GF-D8 (cell line): ENCODE results near the gene ERBB3.

Source experiments
- DNase-seq: peaks from one replicate; lab custom pipeline; 2025; lab: John Stamatoyannopoulos, UW

Gene ERBB3

DNA sequence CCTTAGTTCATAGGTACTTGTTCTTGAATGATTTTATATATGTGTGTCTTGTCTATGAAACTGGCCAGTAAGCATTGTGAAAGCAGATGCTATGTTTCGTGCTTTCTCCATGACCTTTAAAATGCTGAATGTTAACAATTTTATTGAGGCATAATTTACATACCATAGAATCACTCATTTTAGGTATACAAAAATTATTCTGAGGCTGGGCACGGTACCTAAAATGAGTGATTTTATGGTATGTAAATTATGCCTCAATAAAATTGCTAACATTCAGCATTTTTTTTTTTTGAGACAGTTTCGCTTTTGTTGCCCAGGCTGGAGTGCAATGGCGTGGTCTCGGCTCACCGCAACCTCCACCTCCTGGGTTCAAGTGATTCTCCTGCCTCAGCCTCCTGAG is 54.9 kb downstream of the ERBB3 start:
- DNase-seq, result no peak

DNA sequence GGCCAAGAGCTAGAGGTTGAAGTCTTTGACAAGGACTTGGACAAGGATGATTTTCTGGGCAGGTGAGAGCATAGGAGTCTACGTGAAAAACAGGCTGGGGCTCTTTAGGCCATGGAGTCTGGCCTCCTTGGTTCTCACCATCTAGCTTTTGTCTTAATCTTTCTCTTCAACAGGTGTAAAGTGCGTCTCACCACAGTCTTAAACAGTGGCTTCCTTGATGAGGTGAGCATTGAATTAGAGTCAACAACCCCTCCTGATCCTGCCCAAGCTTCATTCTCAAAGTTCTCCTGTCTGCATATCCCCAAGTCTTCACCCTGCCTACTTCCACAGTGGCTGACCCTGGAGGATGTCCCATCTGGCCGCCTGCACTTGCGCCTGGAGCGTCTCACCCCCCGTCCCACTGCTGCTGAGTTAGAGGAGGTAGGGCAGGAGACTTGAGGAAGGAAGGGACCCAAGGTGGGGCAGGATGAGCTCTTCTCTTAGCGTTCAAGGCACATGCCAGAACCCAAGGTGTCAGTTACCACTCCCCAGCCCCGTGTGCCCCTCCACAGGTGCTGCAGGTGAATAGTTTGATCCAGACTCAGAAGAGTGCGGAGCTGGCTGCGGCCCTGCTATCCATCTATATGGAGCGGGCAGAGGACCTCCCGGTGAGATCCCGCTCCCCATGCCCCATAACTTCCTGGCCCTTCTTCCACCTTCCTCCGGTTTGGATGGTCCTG is 58.0 kb downstream of the ERBB3 start:
- no peak for DNase-seq

GRCh38 chr12:56141946-56142784 is 62.2 kb downstream of the ERBB3 start:
- no peak for DNase-seq

DNA sequence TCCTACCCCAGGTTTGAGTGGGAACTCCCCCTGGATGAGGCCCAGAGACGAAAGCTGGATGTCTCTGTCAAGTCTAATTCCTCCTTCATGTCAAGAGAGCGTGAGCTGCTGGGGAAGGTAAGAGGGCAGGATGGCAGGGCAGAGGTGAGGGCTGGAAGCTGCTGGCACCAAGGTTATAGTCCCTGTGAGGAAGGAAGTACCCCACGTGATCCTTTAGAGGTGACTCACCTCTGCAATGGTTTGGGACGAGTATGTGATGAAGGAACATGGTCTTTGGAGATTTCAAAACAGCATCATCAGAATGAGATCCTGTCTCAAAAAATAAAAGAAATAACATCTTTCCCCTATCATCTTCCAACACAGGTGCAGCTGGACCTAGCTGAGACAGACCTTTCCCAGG is 63.3 kb downstream of the ERBB3 start:
- no peak for DNase-seq

- no peak for DNase-seq
Measured at GRCh38 chr12:56143870-56144269, 63.9 kb downstream of the ERBB3 start.

GRCh38 chr12:56145217-56145616 is 65.3 kb downstream of the ERBB3 start:
- no peak for DNase-seq

- DNase-seq, result no peak
Measured at GRCh38 chr12:56146492-56147460, 66.8 kb downstream of the ERBB3 start.

- DNase-seq, result no peak
Measured at GRCh38 chr12:56150563-56150962, 70.6 kb downstream of the ERBB3 start.

GRCh38 chr12:56151672-56152131 is 71.7 kb downstream of the ERBB3 start:
- DNase-seq, result no peak

GRCh38 chr12:56152132-56152755 is 72.3 kb downstream of the ERBB3 start, which contains the start of gene MYL6B:
TSS of gene MYL6B (plus strand) at chr12:56152587. CDS start at chr12:56153919, 1,332 bp downstream.
- peak; percentile 64 for DNase-seq
